CD4-positive, alpha-beta T cell treated with Interferon alpha-2 for 1 hour (primary cell): ENCODE results near the gene C3orf70.

Source experiments
- DNase-seq, 2 donors: peaks; one replicate each; pipeline ENCODE4 v3.0.0-alpha.2; 2020 to 2022

Gene C3orf70, protein sequence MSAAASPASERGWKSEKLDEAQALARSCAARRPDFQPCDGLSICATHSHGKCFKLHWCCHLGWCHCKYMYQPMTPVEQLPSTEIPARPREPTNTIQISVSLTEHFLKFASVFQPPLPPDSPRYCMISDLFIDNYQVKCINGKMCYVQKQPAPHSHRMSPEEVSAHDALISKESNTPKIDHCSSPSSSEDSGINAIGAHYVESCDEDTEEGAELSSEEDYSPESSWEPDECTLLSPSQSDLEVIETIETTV

DNA sequence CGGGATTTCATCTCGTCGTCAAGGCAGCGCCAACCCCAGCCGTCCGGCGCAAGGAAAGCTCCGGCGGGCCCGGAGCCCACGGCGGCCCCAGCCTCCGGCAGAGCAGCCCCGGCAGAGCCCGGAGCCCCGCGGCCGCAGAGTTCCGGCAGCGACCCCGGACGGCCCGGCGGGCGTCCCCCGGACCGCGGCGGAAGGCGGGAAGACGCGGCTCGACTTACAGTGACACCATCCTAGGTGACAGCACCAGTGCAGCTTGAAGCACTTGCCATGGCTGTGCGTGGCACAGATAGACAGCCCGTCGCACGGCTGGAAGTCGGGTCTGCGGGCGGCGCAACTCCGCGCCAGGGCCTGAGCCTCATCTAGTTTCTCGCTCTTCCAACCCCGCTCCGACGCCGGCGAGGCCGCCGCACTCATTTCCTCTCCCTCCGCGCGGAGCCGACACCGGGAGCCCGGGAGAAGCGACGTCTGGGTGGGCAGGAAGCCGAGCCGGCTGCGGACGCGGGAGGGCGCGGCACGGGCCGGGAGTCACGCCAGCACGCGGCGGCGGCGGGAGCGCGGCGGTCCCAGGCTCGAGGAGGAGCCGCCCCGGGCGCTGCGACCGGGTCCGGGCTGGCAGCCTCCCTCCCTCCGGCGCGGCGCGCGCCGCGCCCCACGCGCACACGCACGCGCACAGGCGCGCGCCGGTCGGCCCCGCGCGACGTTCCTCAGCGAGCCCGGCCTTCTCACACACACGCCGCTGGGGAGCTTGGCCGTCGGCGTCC, at the start of gene C3orf70:
C3orf70 (minus strand) TSS at position 651 of the 761 bp plus-strand sequence; CDS start at position 414, 237 bp downstream.
- DNase-seq, result peak in 1 of 2 donors; percentile 3

DNA sequence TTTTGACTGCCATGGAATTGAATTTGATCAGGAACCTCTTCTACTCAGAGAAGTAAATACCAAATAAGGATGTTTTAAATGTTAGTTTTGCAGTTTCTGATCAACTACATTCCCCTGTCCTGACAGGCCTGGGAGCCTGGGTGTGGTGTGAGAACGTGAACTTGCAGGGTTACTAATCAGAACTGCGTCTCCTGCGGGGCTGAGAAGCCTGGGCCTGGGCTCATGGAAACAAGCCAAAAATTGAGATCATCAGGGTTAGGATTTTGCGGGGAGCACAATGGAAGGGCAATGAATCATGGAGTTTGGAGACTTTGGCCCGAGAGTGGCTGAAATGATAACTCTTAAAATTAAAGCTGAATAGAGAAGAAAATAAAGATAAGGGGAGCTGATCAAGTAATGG, 47.8 kb upstream of the C3orf70 start:
- DNase-seq, result no peak

DNA sequence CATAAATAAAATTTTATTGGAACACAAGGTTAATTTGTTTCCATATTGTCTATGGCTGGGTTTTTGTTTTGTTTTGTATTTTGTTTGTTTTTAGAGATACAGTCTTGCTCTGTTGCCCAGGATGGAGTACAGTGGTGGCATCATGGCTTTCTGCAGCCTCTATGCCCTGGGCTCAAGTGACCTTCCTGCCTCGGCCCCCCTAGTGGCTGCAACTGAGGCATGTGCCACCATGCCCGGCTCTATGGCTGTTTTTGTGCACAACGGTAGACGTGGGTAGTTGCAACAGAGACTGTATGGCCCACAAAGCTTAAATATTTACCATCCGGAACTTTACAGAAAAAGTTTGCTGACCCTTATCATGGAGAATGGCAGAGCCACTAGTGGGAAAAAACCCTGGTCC, 46.8 kb upstream of the C3orf70 start:
- no peak for DNase-seq

DNA sequence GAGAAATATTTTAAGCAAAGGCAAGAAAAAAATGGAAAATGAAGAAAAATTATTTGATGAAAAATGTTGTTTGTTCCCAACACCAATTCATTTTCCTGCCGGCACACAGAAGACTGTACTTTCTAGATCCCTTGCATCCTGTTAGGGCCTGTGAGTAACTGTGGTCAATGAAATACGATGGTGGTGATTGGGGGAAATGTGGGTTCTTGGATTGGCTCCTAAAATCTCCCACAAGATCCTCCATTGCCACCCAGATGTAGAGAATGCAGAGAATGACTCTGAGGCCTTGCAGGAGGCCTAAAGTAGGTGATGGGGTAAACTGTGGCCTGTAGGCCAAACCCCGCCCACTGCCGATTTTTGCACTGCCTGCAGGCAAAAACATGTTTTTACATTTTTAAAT, 46.3 kb upstream of the C3orf70 start:
- DNase-seq, result no peak

DNA sequence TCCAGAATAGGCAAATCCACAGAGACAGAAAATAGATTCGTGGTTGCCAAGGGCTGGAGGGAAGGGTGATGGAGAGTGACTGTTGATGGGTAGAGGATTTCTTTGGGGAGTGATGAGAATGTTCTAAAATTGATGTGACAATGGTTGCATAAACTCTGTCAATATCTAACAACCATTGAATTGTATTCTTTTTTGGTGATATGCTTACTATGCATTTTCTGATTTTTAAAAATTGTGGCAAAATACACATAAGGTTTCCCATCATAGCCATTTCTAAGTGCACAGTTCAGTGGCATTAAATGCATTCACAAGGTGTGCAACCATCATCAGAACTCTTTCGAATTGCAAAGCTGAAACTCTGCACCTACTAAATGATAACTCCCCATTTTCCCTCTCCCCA, 44.2 kb upstream of the C3orf70 start:
- DNase-seq, result no peak

DNA sequence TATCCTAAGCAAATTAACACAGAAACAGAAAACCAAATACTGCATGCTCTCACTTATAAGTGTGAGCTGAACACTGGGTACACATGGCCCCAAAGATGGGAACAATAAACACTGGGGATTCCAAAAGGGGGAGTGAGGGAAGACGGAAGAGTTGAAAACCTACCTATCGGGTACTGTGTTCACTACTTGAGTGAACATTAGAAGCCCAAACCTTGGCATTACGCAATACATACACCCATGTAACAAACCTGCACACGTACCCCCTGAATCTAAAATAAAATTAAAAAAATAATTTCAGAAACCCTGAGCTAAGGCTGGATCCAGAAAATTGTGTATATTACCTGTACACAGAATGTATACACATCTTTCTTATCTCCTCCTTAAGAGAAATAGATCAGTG, 42.8 kb upstream of the C3orf70 start:
- no peak for DNase-seq

DNA sequence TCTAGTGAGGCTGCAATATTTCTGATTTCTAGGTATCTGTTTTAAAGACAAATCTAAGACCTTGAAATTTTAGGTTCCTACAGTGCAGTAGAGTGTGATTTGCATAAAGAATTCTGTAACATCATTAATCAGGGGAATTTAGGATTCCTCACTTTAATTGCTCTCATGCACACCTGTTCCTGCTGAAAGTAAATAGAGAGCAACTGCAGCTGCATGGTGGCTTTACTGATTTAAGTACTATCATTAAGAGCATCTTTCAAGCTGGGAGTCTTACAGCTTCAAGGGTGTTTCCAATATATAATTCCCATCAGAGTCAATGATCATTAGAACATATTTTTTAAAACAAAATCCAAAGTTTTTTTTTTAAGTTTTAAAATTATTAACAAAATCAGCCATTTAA, 36.0 kb upstream of the C3orf70 start:
- DNase-seq, result no peak

DNA sequence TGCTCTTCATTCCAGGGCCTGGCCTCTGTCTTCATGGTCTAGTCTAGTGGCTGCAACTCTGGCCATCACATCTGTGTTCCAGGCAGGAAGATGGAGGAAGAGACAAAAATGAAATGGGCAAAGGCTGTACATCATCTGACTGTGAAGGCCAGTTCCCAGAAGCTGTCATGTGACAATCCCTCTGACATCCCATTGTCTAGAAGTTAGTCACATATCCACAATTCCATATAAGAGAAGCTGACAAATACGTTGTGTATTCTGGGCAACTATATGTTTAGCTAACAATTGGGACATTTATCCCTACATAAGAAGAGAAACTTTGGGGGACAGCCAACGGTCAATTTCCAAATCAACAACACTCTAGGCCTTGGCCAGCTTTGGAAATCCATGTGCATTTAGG, 34.5 kb upstream of the C3orf70 start:
- DNase-seq, result no peak

DNA sequence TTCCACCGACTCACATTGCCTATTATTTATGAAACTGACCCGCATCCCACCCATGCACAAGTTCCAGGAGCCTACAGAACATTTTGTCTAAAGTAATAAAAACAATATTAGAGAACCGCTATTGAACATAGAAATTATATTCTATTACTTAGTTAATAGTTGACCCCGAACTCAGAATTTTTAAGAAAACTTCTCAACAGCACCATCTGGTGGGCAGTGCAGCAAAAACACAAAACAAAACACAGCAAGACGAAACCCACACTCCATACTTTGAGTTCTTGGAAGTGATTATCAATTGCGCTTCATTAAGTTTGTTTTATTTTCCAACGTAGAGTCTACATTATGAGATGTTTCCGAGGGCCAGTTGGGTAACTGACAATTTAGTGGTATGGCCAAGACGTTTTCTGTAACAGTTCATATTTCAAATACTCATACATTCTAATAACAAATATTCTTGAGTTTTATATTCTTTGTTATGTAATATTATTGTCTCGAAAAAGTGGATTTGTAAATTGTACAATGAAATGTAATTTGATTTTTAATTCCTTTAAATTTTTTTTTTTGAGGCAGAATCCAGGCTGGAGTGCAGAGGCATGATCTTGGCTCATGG, 24.0 kb upstream of the C3orf70 start:
- peak in 1 of 2 donors; percentile 25 for DNase-seq

DNA sequence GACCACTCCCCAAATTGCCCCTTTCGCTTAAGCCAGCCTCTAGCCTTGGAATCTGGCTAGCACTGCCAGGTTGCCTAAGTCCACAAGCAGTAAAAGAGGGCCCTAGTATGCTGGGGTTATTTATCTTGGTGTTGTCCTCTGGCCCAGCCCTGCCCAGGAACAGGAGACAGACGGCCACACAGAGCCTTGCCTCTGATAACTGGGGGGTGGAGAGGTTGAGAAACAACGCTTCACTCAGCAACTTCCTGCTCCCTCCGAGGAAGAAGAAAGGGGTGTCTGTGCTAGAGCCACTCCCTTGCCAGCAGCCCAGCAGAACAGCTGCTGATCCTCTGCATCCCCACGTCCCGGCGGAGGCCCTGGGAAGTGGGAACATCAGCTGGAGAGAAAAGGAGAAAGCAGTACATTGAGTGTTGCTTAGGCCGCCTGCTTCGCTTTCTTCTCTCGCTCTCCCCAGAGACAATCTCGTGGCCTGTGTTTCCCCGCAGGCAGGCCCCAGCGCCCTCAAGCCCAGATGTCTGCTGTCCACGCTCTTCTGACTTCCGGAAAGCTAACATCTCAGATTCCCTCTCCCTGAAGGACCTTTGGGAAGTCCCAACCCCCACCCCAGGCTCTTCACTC, 22.6 kb upstream of the C3orf70 start:
- DNase-seq, result peak in 1 of 2 donors; percentile 12

DNA sequence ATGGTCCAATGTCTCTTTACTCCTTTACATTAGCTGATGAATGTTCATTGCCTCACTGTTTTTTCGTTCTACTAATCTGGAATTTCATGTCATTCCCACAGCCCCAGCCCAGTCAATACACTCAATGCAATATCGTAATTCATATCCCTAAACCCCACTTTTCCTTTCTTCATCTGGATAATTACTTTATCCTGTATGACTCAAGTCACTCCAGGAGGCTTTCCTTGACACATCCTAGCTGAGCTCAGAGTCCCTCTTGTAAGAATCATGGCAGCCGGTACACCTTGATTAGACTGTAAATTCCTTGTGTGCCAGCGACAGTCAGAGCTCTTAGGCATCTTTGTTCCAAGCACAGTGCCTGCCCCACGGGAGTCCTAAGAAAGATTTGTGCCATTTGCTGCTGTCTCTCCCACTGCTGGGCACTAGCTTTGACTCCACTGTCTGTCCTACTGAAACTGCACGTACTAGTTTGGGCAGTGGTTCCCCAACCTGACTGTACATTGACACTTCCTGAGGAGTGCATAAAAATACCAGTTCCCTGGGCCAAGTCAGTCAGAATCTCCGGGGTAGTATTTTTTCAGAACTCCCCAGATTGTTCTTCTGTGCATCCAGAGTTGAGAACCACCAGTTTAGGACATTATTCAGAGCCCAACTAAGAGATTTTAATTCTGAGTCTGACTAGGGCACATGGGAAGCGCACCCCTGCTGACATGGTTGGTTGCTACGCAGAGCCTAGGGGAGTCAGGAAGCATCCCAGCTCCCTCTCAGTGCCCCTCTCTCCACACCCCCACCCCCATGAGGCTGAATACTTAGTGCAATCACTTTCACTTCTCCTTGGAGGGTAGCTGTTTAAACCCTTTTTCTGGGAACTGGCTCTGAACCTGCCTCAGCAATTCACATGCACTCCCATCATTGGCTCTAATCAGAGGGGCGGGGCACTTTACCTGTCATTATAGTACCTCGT, 19.5 kb upstream of the C3orf70 start:
- DNase-seq, result no peak

DNA sequence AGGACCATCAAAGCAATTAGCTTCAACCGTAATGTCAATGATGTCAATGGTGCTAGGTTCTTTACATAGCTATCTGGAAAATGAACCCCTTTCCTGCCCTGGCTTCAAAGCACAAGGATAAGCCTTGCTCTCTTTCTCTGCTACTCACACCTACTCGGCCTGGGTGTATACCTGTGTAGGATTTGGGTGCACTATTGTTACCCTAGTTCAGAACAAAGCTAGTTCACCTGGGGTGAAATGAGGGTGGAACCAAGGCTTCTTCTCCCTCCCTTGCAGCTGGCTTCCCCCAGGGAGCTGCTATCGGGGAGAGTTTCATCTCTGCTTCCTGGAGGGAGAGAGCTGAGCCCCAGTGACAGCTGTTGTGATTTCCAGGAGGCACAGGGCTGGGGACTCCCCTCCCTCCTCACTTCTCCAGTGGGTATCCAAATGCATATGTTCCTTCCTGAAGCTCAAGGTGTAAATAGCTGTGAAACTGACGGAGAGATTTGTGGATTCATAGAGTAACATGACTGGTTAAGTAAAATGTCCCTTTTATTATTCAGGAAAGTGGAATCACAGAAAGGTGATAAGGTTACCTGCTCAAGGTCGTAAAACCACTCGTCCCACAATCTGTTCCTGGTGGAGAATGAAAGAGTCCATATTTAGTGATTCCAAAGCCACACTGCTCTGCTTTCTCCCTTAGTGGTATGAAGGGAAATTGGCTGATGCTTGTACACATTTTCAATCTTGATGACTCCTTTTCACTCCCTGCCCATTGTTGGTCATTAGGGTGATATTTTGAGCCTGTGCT, 11.8 kb upstream of the C3orf70 start:
- DNase-seq, result no peak

DNA sequence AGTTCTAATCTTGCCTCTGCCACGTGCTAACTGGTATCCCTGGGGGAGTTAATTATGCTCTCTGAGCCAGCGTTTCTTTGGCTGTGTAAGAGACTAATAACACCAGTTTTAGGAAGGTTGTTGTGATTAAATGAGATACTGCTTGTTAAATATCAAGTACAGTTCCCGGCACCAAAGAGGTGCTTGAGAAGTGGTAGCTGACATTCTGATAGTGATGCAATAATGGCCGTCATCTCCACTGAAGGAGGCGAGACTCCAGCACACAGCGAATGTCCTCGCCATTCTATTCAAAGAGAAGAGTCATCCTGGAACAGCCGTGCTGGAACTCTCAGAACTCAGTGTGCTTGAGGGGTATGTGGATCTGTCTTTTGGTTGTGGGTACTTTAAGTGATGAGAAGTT, 9.8 kb upstream of the C3orf70 start:
- no peak for DNase-seq

DNA sequence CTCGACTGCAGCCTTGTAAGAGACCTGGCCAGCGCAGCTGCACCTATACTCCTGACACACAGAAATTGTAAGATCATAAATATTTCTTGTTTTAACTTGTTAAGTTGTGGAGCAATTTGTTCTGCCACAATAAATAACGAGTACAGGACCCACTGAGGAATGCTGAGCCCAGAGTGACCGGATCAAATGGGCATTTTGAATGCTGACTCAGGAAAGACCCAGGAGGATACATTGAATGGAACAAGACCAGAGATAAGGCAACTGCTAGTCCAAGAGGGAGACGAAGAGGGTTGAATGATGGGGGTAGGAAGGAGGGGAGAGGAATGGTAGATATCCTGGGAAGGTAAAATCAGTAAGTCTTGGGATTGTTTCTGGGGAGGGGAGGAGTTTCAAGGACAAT, 8.9 kb upstream of the C3orf70 start:
- no peak for DNase-seq

DNA sequence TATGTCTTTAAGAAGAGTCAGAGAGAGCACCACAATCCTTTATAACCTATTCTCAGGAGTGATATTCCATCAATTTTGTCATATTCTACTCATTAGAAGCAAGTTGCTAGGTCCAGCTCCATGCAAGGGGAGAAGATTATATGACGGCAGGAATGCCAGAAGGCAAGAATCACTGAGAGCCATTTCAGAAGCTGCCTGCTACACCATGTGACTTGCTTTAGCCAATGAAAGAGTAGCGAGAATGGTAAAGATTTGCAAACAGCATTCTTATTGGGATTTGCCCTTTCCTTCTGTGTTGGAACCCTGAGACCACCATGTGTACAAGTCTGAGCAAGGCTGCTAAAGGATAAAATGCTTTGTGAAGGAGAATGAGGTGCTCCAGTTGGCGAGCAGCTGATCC, 4.5 kb upstream of the C3orf70 start:
- DNase-seq, result no peak

DNA sequence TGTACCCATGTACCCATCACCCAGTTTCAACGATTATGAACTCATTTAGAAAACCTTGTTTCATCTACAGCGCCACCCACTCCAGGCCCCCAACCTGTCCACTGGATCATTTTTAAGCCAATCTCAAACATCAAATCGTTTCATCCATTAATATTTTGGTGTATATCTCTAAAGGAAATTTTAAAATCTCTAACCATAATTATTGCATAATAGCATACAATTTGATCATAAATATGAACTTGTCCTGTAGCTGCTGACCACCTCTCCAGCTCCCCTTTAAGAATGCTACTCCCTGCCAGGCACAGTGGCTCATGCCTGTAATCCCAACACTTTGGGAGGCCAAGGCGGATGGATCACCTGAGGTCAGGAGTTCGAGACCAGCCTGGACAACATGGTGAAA, 2.8 kb upstream of the C3orf70 start:
- DNase-seq, result no peak

DNA sequence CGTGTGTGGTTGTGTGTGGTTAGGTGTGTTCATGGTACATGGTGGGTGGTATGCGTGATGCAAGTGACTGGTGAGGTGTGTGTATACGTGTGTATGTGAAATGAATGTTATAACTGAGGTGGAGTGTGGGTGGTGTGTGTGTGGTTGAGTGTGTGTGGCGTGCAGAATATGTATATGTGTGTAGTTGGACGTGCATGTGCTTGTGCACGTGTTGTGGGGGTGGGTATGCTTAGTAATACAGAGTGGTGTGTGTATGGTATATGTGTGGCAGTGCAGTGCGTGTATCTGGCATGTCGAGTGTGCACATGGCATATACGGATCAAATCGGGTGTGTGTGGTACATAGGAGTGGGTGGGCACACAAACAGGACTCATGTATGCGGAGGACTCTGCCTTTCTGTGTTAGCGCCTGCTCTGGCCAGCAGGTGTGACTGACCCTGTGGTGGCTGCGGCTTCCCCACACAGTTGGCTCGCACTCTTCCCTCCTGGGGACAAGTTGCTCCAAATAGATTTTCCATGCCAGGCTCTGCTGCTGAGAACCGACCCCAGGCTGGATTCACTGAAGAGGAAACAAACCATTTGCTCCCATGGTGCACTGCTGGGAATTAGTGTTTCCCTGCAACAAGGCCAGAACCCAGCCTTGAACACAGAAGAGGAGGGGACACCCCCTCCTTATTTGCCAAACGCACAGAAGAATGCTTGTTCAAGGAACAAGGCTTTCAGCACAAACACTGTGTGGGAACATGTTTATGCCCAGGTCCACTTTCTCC, 1.2 kb upstream of the C3orf70 start:
- DNase-seq, result no peak

DNA sequence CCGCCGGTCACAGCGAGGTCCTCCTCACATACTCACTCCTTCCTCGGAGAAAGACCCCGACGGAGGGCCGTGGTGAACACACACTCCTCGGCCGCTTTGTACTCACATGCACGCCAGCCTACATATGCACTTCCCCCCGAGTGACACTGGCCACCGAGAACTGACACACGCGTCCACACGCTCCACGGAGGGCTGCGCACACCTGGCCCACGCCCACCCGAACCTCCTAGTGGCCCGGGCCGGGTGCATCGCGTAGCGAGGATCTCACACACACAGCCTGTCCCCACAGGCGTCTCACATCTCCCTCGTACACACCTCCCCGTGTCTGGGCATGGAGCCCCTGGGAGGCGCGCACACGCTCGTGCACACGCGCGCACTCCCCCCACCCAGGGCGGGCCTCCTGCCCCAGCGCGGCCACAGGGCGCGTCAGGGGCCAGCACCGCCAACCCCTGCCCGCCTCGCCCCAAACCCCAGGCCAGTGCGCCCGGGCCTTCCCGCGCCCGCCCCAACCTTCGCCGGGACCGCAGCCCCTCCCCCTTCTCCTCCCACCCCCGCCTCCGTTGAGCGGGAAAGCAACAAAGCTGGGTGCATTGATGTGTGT, 411 bp upstream of the C3orf70 start:
- DNase-seq, result no peak

DNA sequence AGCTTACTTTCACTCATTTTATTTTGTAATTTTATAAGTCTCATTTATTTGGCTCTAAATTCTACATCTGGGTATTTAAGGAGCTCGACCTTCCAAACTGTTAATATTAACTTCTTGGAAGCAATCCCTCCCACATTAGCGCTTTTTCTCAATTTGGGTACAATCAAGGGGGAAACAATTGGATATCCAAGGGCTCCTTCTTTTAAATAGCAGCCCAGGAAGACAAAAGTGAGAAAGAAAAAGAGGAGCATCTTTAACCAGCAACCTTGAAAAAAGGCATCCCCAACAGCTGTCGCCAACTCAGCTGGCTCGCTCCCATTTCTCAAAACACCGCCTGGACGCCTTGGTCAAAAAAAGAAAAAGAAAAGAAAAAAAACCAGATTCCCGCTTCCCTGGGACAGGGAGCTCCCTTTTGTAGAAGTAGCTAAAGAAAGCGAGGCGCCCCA, 873 bp downstream of the C3orf70 start:
- DNase-seq, result no peak
